ENCODE measurements around the gene WSB1.

Gene WSB1, protein sequence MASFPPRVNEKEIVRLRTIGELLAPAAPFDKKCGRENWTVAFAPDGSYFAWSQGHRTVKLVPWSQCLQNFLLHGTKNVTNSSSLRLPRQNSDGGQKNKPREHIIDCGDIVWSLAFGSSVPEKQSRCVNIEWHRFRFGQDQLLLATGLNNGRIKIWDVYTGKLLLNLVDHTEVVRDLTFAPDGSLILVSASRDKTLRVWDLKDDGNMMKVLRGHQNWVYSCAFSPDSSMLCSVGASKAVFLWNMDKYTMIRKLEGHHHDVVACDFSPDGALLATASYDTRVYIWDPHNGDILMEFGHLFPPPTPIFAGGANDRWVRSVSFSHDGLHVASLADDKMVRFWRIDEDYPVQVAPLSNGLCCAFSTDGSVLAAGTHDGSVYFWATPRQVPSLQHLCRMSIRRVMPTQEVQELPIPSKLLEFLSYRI

DNA sequence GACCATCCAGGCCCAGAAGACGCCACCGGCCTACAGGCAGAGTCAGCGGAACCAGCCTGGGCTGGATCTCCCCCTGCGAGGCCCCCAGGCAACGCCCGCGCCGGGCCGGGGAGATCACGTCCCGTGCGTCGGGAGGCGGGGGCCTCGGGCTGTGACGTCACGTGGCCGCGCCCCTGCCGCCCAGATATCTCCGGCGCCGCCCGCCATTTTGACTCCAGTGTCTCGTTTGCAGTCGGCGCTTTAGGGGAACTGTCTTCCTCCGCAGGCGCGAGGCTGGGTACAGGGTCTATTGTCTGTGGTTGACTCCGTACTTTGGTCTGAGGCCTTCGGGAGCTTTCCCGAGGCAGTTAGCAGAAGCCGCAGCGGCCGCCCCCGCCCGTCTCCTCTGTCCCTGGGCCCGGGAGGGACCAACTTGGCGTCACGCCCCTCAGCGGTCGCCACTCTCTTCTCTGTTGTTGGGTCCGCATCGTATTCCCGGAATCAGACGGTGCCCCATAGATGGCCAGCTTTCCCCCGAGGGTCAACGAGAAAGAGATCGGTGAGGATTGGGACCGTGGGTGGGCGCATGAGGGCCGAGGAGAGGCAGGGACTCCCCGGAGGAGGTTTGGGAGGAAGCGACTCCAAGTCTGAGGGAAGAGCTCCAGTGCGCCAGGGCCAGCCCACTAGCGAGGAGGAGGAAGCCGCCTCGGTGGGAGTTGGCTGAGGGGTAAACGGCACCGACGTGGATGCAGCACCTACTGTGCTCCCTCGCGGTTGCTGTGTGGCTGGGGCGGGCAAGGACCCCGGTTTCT, at the start of gene WSB1:
Gene WSB1 (plus strand): TSS at position 217 of the 791 bp plus-strand sequence. CDS start 282 bp downstream, at position 499.
- H3K27me3 ChIP-seq (replicated peaks; ENCODE audit: control insufficient read depth, insufficient read depth, low read length): no peaks in the 10 kb centered on the region
- peak; percentile 94 for DNase-seq (ENCODE audit: extremely low read depth, insufficient read length)
- H3K4me3 ChIP-seq (replicated peaks; ENCODE audit: low read depth, low read length): peak within 1 kb of the TSS; percentile 97
- TF ChIP-seq, protein P1, sequence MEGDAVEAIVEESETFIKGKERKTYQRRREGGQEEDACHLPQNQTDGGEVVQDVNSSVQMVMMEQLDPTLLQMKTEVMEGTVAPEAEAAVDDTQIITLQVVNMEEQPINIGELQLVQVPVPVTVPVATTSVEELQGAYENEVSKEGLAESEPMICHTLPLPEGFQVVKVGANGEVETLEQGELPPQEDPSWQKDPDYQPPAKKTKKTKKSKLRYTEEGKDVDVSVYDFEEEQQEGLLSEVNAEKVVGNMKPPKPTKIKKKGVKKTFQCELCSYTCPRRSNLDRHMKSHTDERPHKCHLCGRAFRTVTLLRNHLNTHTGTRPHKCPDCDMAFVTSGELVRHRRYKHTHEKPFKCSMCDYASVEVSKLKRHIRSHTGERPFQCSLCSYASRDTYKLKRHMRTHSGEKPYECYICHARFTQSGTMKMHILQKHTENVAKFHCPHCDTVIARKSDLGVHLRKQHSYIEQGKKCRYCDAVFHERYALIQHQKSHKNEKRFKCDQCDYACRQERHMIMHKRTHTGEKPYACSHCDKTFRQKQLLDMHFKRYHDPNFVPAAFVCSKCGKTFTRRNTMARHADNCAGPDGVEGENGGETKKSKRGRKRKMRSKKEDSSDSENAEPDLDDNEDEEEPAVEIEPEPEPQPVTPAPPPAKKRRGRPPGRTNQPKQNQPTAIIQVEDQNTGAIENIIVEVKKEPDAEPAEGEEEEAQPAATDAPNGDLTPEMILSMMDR (IDR thresholded peaks at IDR 0.05; ENCODE audit: insufficient read depth, low read length, poor library complexity, severe bottlenecking): no peak
- no peaks in the 10 kb centered on the region for H3K36me3 ChIP-seq (ENCODE audit: control insufficient read depth, insufficient read depth, low read length)

DNA sequence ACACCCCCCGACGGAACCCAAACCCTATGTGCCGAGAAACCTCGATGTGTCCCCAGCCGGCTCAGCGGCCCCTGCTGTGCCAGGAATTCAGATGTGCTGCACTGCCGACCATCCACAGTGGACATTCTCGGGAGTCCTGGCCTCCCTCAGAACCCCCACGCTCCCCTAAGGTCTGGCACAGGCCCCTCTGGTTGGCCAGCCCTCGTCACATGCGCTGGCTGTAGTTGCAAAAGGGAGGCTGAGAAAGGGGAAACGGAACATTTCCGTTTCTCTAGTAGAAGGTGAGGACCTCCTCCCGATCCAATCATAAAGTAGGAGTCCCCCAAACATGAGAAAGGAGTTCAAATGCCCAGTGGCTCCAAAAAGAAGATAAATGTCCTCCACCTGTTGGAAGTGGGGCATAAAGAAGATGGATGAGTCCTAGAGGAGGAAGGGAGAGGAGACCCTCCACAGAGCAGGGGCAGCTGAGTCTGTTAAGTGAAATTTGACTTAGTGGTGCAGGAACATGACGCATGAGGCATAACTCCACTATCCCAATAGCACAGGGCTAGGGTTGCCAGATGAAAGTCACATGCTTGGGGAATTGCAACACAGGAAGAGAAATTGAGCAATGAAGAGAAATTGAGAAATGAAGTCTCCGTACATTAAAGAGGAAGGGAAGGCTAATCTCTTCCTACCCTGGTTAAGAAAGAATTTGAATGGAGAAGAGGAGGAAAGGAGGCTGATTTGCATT, 49.3 kb upstream of the WSB1 start:
- no peaks in the 10 kb centered on the region for H3K27me3 ChIP-seq (replicated peaks; ENCODE audit: control insufficient read depth, insufficient read depth, low read length)
- H3K36me3 ChIP-seq (ENCODE audit: control insufficient read depth, insufficient read depth, low read length): no peaks in the 10 kb centered on the region
- H3K4me3 ChIP-seq (replicated peaks; ENCODE audit: low read depth, low read length): no peak overlapping the region
- DNase-seq (ENCODE audit: extremely low read depth, insufficient read length): no peak
- TF ChIP-seq, protein P1 (IDR thresholded peaks at IDR 0.05; ENCODE audit: insufficient read depth, low read length, poor library complexity, severe bottlenecking): no peak

DNA sequence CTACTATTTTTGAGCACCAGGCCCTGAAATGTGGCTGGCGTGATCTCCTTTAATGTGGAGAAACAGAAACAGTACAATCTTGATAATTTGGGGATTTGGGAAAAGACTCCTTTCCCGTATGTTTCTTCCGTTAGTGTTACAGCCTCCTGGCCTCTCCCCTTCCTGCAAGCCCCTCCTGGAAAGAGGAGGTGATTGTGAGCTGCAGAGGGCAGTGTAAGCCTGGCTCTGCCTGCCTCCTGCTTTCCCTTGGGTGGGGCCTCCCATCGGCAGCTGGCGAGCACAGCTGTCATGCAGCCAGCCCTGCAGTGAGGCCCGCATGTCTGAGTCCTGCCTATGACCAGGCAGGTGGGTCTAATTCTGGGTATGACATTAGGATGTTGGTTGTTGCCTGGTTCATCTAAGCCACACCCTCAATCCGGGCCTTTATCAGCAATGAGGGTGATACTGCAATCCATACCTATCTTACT, 48.7 kb upstream of the WSB1 start:
- H3K4me3 ChIP-seq (replicated peaks; ENCODE audit: low read depth, low read length): no peak overlapping the region
- no peaks in the 10 kb centered on the region for H3K36me3 ChIP-seq (ENCODE audit: control insufficient read depth, insufficient read depth, low read length)
- no peaks in the 10 kb centered on the region for H3K27me3 ChIP-seq (replicated peaks; ENCODE audit: control insufficient read depth, insufficient read depth, low read length)
- DNase-seq (ENCODE audit: extremely low read depth, insufficient read length): peak; percentile 76
- TF ChIP-seq, protein P1 (IDR thresholded peaks at IDR 0.05; ENCODE audit: insufficient read depth, low read length, poor library complexity, severe bottlenecking): peak; percentile 84

DNA sequence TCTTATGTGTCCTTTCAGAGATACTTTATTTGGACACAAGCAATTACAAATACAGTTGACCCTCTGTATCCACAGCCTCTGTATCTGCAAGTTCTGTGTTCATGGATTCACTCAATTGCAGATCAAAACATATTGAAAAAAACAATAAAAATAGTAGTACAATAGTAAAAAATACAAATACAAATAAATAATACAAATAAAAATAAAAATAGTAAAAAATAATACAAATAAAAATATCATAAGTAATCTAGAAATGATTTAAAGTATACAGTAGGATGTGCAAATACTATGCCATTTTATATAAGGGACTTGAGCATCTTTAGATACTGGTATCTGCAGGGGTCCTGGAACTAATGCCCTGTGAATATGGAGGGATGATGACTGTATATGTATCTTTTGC, 47.4 kb upstream of the WSB1 start:
- no peaks in the 10 kb centered on the region for H3K36me3 ChIP-seq (ENCODE audit: control insufficient read depth, insufficient read depth, low read length)
- no peaks in the 10 kb centered on the region for H3K27me3 ChIP-seq (replicated peaks; ENCODE audit: control insufficient read depth, insufficient read depth, low read length)
- DNase-seq (ENCODE audit: extremely low read depth, insufficient read length): no peak
- TF ChIP-seq, protein P1 (IDR thresholded peaks at IDR 0.05; ENCODE audit: insufficient read depth, low read length, poor library complexity, severe bottlenecking): no peak
- H3K4me3 ChIP-seq (replicated peaks; ENCODE audit: low read depth, low read length): no peak overlapping the region

DNA sequence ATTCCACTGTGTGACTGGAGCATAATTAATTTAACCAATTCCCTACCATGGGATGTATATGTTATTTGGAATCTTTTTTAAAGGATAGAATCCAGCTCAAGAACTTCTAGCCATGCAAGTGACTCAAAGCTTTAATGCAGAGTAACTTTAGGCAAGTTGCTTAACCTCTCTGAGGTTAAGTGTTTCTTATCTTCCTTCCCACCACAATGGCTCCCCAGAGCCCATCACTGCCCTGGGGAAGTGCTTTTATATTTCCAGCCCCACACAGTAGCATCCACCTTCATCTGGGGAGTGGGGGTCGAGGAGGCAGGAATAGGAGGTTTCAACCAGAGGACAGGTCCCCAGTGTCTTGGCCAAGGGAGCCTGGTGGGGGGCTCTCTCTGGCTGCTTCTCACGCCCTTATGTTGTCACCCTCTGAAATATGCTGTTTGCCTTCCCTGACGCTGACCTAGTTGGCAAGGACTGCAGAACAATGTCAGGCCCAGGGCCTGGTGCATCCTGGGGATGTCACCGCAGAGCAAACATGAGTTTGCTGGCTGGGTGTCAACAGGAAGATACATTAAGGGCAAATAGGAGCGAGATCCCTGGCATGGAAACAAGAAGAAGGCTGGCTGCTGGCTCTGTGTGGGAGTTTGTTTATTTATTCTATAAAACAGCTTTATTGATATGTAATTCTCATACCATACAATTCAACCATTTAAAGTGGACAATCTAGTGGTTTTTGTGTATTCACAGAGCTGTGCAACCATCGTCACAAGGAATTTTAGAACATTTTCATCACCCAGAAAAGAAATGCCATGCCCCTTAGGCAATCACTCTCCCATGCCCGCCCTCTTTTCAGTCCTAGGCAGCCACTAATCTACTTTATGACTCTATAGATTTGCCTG, 46.6 kb upstream of the WSB1 start:
- Histone ChIP-seq H3K27me3 (replicated peaks; ENCODE audit: control insufficient read depth, insufficient read depth, low read length) (no peaks in the 10 kb centered on the region), H3K4me3 (replicated peaks; ENCODE audit: low read depth, low read length) (no peak overlapping the region), H3K36me3 (ENCODE audit: control insufficient read depth, insufficient read depth, low read length) (no peaks in the 10 kb centered on the region)
- DNase-seq (ENCODE audit: extremely low read depth, insufficient read length): no peak
- TF ChIP-seq, protein P1 (IDR thresholded peaks at IDR 0.05; ENCODE audit: insufficient read depth, low read length, poor library complexity, severe bottlenecking): no peak

Data from GM06990 (cell line).